DOHH2 (cell line): ENCODE data around the gene TADA2B.

ENCODE experiments used
- EZH2phosphoT487 ChIP-seq: fragments of 200-600 bp; sonication (generic); IDR thresholded peaks from 2 replicates; pipeline ENCODE4 v1.6.1; 2017; ENCODE audit warnings: borderline replicate concordance, mild to moderate bottlenecking, antibody characterized with exemption, low read length, moderate library complexity, mixed read lengths
- TF ChIP-seq, protein P1 (sequence below): fragments of 200-600 bp; sonication (generic); IDR thresholded peaks from one replicate; pipeline ENCODE4 v1.5.1; 2014; ENCODE audit warnings: antibody characterized with exemption, mild to moderate bottlenecking, low read depth, low read length; ENCODE audit not compliant: poor library complexity, severe bottlenecking

DNA sequence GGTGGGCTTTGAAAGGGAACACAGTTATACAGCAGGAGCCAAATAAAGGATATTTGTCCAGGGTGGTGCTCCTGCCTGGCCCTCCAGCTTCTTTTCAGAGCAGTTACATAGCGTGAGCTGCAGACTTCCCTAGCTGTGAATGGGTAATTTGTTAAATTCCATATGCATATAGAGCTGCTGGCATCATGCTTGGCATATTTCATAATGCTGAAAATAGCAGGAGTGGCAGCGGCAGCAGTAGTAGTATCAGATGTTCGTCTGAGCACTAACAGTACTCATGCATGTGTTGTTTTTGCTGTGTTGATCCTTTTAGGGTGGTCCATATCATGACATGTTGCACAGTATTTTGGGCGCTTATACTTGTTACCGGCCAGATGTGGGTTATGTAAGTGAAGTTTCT, 33.6 kb upstream of the TADA2B start:
- TF ChIP-seq, protein P1, sequence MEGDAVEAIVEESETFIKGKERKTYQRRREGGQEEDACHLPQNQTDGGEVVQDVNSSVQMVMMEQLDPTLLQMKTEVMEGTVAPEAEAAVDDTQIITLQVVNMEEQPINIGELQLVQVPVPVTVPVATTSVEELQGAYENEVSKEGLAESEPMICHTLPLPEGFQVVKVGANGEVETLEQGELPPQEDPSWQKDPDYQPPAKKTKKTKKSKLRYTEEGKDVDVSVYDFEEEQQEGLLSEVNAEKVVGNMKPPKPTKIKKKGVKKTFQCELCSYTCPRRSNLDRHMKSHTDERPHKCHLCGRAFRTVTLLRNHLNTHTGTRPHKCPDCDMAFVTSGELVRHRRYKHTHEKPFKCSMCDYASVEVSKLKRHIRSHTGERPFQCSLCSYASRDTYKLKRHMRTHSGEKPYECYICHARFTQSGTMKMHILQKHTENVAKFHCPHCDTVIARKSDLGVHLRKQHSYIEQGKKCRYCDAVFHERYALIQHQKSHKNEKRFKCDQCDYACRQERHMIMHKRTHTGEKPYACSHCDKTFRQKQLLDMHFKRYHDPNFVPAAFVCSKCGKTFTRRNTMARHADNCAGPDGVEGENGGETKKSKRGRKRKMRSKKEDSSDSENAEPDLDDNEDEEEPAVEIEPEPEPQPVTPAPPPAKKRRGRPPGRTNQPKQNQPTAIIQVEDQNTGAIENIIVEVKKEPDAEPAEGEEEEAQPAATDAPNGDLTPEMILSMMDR: no peak
- no peak for TF ChIP-seq EZH2phosphoT487
